AG20443 (cell line): Measurements from ENCODE around the gene CD109.
"Not testable (repeated sequence)": the region's sequence is repeated elsewhere in the genome, so short reads cannot be mapped to it uniquely, and the experiment has no call there.

Source experiments
- DNase-seq: peaks from one replicate; pipeline ENCODE4 v3.0.0; 2012; ENCODE audit warnings: low spot score, mixed read lengths

Gene CD109

DNA sequence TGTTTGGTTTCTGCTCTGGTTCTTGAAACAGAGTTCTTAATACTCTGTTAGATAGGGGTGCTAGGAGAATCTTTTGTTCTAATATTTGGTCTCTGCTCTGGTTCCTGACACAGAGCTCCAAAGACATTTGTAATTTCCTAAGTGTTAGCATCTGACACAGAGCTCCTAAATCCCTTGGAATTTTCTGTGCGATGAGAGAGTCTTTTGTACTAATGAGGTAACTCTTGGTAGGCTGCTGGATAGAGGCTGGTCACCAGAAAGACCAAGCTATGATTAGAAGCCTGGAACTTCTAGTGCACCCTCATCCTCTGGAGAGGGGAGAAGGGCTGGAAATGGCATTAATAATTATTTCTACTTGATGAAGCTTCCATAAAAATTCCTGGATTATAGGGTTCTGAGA is 7.7 kb upstream of the CD109 start:
- DNase-seq, result no peak

DNA sequence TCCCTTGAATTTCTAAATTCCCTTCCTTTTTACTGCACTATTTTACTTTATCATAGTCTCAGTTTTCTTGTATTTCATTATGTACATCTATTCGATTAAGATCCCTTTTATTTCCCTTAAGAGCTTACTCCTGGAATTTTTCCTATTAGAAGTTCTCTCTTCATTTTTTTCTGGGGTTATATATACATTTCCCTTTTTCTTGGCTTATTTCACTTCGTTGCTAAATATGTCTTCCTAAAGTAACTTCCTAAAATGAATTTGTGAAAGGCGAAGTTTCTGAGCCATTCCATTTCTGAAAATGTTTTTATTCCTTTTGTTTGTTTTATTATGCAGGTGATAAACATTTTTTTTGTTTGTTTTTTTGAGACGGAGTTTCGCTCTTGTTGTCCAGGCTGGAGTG is 5.9 kb upstream of the CD109 start:
- DNase-seq, result no peak

DNA sequence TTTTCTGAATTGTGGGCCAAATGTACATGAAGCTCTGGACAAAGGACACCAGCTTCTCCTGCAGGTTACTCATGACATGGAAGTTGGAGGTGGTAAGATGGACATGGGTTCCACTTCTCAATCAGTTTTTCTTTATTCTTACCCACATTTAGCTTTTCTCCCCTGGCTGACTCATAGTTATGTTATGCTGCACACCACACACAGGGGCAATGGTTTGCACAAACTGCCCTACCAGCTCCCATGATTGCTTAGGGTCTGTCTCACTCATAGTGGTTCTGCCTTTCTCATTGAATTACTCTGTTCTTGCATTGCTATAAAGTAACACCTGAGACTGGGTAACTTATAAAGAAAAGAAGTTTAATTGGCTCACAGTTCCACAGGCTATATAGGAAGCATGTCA is 4.5 kb upstream of the CD109 start:
- no peak for DNase-seq

DNA sequence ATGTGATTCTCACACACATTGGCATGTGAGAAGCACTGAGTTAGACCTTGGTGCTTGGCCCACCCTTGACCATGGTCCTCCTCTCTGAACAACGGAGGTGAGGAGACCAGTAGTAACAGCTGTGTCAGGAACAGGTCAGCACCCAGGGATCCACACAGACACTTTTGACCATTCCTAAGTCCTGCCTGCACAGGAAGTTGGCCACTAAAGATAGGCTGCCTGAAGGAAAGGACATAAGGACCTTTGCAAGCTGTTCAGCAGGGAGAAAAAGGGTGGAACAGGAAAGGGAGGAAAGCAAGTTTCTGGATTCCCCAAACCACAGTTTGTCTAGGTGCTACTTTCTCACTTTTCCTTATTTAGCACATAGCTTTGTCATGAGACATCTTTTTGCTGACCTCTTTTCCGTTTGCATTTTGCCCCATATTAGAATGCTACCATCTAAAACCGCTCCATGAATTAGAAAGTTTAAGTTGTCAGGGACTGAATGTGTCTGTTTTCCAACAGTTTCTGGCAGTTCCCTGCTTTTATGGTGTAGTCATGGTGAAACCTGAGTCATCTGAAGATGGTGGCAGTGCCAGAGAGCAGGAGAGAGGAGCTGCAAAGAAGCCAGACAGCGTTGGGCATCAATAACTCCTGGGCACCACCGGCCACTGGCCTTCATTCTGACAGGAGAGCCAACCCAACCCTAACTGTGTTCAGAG is 1.1 kb upstream of the CD109 start:
- DNase-seq, result peak; percentile 49

DNA sequence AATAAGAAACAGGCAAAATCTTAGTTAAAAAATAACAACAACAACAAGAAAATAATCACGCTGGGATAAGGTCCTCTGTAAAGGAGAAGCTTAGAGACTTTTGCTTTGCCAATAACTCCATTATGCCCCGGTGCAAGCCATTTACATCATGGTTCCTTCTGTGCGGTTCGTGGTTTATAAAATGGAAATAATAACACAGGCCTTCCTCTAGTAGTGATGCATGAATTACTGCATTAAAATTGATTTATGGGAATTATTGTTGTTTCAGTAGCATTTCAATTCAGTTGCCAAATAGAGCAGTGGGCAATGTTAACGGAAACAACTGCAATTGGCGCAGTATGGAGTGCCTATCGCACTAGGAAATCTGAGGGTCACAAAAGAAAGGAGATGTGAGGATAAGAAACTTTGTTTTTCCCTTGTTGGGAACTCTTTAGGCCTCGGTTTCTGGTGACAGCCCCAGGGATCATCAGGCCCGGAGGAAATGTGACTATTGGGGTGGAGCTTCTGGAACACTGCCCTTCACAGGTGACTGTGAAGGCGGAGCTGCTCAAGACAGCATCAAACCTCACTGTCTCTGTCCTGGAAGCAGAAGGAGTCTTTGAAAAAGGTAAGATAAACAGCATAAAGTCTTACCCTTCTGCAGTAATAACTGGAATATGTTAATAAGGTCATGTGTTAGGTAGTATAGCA is 1.1 kb downstream of the CD109 start:
- DNase-seq, result no peak

DNA sequence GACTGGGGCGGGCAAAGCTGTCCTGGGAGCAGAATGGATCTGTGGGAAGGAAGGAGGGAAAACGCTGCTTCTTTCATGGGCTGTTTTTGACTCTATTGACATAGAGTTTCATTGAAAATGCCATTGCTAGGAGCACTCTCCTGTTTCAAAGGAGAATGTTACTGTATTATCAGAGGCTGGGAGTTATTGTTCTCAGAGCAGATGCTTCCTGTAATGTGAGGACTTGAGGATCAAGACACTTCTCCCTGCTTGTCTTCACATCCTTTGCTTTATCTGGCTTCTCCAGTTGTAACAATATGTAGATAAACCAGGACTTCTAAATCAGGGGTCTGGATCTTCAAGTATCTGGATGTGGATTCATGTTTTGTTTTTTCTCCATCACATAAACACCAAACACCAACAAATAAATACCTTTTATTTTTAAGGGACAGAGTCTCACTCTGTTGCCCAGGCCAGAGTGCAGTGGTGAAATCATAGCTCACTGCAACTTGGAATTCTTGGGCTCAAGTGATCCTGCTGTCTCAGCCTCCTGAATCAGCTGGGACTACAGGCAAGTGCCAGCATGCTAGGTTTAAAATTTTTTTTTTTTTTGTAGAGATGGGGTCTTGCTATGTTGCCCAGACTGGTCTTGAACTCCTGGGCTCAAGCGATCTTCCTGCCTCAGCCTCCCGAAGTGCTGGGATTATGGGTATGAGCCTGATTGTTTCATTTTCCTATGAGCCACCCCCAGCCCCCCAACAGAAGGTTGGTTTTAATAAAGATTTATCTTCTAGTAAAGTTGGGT is 3.9 kb downstream of the CD109 start:
- no peak for DNase-seq

DNA sequence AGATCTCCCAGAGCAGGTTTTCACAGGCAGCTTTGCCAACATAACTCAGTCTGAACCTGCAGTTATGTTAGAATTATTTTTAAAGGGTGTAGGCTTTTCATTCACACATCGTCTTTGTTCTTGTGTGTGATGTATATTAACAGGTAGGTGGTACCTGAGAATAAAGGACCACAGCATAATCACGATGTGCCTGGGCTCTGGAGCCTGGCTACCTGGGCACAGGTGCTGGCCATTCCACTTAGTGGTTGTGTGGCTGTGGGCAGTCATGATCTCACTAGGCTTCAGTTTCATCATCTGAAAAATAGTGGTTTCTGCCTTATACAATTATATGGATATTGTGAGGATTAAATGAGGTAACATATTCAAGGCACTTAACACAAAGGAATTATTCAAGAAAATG is 6.4 kb downstream of the CD109 start:
- DNase-seq, result no peak

DNA sequence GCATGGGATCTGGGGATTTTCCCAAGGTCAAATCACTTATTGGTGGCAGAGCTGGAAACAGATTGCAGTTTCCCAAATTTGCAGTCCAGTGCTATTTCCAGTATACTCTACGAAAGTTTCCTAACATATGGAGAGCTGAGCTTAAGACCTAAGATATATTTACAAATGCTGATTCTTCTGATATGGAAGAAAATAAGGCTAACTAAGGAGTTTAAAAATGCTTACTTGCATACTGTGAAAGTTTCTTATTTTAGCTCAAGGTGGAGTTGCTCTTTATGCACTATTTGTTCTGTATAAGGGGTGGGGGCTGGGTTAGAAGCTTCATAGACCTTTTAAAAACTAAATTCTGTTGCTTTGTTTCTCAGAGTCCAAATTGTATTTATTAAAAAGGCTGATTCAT is 7.5 kb downstream of the CD109 start:
- DNase-seq, result no peak

DNA sequence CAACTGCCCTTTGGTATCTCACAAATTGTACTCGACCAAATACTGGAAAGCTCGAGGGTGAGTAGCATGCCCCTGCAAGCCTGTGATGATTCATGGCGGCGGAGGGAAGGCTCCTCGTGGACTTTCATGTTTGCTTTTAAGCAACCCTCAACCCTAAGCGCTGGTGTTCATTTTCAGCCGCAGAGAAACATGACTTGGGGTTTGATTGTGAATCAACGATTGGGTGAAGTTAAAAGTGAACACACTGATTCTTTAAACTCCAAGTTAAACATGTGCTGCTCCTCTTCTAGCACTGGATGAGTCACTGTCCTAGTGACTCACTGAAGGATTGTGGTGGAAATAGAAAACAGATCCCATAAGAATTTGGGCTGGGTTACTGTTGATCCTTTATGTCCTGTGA is 8.3 kb downstream of the CD109 start:
- DNase-seq, result peak; percentile 74

DNA sequence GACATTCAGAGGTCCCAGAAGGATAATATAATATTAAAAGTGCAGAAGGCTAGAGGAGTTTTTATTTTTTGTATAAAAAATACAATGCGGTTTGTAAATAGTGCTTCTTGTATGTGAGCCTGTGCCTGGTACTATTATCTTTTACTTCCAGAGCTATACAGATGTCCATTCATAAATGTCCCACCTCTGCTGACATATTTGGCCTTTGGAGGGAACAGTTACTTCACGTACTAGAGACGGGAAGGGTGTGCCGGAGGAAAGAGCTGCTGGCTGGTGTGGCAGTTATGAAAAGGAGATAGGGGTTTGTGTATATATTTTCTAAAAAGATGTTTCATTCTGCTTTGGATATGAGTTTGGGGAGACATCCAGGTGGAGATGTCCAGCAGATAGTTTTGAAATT is 8.8 kb downstream of the CD109 start:
- no peak for DNase-seq

DNA sequence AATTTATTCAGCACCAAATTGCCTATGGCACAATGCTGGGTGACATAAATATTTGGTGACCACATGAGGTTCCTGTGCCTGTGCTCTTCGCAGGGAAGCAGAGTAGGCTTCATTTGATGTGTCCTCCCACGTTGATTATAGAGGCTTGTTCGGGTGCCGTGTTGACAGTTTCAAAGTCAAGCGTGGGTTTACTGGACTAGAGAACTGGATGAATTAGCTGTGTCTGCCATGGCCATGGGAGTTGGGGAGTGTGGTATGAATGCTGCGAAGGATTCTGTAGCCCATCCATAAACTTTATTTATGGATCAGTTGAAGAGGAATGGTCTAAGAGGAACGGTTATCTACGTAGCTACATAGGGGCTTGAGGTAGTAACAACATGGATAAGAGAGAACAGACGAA is 11.0 kb downstream of the CD109 start:
- no peak for DNase-seq

DNA sequence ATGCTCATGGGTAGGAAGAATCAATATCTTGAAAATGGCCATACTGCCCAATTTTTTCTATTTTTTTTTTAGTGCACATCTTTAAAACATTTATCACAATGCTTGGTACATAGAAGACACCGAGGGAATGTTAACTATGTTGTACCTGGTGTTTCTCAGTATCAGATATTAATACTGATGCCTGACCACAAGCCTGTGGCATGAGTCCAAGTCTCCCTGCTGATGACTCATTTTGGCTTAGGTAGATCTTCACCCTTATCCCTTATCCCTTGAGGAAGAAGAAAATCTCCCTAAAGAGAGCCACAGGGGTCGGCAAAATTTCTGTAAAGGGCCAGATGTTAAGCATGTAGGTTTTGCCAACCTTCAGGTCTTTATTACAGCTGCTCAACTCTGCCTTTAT is 14.5 kb downstream of the CD109 start:
- DNase-seq, result no peak

DNA sequence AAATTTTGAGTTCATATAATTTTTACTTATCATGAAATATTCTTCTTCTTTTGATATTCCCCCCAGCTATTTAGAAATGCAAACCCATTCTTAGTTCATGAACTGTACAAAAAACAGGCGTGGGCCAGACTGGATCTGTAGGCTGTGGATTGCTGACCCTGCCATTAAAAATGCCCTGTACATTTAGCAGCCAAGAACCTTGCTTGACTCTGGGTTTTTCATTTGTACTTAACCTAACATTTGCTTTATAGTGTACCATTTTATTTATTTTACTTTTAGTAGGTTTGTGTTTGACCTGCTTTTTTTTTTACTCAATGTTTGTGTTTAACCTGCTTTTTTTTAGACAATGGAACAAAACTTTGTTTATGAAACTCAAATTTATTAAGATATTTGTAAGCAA is 14.9 kb downstream of the CD109 start:
- DNase-seq, result no peak

DNA sequence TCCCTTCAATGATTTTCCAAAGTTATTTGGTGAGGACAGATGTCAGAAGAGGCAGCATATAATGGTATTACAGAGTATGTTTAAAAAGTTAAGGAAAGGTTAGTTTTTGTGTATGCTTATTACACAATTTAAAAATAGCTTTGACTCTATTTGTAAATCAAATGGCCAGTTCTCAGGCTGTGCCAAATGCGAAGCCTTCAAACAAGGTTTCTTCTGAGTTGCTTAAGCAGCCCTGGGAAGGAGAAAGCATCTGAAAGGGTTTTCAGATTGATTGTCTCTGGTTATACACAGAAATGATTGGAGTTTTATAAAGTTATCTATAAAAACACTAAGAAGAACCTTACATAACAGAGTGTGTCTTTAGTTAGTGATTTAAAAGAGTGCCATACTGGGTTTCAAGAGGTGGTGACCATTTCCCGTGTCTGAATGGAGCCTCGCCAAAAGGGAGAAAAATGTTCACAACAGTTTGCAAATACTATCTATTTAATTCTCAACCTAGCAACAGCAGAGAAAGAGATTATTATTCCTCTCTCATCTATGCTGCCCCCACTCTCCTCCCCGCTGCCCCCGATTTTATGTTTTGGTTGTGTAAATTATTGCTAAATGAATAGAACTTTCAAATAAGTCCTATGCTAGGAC is 16.7 kb downstream of the CD109 start:
- DNase-seq, result no peak

DNA sequence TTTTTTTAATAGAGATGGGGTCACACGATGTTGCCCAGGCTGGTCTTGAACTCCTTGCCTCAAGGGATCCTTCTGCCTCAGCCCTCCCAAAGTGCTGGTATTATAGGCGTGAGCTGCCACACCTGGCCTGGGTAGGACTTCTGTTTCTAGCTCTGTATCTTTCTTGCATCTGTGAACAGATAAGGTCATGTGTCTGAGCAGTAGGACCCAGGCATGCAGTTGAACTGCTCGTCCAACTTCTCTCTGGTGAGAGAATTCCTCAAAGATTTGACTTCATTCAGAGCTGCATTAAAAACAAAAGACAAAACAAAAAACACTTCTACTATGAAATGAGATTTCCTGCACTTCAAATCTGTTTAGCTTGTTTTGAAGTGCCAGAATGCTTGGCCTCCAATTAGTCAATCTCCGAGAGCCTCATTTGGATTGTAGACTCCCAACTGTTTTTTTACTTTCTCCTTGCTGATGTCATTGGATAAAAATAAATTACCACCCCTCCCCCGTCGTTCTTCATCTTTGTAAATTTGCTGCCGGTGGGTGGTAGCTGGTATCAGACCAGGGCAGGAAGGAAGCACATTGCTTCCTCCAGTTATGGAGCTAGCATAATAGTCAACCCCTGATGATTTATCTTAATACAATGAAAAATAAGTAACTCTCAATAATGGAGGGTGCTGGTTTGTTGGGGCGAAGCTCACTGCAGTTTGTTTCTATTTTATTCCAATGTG is 17.6 kb downstream of the CD109 start:
- DNase-seq, result no peak

DNA sequence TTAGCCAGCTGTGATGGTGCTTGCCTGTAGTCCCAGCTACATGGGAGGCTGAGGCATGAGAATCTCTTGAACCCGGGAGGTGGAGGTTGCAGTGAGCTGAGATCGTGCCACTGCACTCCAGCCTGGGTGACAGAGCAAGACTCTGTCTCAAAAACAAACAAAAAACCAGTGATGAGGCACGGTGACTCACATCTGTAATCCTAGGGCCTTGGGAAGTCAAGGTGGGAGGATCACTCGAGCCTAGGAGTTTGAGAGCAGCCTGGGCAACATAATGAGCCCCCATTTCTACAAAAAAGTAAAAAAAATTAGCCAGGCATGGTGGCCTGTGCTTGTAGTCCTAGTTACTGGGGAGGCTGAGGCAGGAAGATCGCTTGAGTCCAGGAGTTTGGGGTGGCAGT is 19.1 kb downstream of the CD109 start:
- DNase-seq, result not testable (repeated sequence)

DNA sequence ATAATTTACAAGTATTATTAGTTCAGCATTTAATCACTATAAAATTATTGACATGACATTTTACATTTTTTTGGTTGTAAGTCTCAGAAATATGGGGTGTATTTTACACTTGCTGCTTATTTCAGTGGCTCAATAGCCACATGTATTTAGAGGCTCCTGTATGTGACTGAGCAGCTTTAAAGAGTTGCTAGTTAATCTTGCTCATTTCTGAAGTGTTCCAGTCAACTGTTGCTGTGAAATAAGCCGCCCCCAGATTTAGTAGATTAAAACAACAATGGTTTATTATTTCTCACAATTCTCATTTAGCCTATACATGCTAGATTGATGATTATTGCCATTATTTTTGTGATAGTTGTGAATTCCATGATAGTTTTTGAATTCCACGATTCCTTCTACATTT is 23.0 kb downstream of the CD109 start:
- no peak for DNase-seq

DNA sequence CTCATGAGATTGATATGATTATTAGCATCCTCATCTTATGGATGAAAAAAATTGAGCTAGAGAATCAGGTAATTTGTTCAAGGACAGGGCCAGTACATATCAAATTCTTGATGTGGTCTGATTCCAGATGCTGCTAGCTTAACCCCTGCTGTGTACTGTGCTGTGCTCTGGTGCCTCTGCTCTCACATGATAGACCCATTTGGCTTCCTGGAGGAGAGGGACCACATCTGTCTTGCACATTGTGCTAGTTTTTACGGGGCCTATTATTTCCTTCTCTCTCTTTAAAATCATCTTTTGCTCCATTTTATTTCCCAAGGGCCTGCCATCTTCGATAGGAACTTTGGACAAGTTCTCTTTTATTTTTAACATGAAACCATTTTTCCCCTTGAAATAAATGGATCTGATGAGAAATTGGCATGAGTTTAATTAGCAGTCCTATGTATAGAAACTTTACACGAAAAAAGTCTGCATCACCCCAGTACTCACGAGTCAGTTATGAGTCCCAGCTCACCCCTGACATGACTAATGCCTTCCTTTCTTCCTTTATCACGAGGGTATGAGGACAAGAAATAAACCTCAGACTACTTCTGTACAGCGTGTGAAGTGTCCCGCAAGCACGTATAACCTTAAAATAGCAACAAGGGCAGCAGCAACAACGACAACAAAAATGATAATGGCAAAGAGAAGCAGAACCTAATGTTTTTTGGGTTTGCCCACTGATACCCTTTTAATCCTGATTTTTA is 26.5 kb downstream of the CD109 start:
- peak; percentile 79 for DNase-seq

DNA sequence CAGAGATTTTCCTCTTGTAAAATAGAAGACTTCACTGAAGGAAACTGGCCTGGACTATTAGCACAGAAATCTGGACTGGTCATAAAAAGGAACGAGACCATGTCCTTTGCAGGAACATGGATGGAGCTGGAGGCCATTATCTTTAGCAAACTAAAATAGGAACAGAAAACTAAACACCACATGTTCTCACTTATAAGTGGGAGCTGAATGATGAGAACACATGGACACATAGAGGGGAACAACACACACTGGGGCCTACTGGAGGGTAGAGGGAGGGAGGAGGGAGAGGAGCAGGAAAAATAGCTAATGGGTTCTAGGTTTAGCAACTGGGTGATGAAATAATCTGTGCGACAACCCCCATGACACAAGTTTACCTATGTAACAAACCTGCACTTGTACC is 27.5 kb downstream of the CD109 start:
- not testable (repeated sequence) for DNase-seq

DNA sequence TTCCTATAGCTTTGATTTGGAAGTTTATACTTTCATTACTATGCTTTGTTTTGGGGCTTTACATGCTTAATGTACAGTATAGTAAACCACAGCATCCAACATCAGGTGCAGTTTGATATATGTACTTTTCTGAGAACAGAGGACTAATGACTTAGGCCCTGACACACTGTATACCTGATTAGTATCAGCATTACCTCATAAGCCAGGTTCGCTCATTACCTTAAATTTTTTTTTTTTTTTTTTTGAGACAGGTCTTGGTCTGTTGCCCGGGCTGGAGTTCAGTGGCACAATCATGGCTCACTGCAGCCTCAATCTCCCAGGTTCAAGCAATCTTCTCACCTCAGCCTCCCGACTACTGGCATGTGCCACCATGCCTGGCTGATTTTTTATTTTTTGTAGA is 28.4 kb downstream of the CD109 start:
- DNase-seq, result no peak

DNA sequence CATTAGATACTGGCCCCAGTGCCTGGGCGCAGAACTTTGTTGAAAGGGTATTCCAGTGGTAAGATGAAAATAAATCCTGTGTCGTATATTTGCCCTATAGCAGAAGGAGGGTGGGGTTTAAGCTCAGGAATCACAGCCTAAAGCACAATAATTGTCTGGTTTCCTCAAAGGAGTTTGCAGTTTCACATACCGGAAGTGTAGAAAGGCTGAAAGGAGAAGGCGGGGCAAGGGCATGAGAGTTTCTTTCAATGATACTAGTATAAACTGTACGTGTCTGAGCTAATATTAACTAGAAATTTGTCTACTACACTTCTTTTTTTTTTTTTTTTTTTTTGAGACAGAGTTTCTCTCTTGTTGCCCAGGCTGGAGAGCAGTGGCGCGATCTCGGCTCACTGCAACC is 29.2 kb downstream of the CD109 start:
- not testable (repeated sequence) for DNase-seq
